Thyroid gland (tissue), 4 donors: Measurements from ENCODE around the gene WWTR1.

Experiments
- POLR2A ChIP-seq, 2 donors: fragments of 450-650 bp; IDR thresholded peaks; one replicate each; pipeline ENCODE4 v1.6.1; 2017; ENCODE audit warnings: antibody characterized with exemption in 2 of 2, mild to moderate bottlenecking in 2 of 2, moderate library complexity in 1 of 2
- TF ChIP-seq, protein P1 (sequence below), 6 experiments: fragments of 200-600 bp in 3 of 6; fragments of 450-650 bp in 3 of 6; sonication (generic) in 3 of 6; IDR thresholded peaks; one replicate each; pipeline ENCODE4 v1.5.1; 2016 to 2019; ENCODE audit warnings: antibody characterized with exemption in 6 of 6, mild to moderate bottlenecking in 2 of 6, inconsistent platforms in 1 of 6, moderate library complexity in 1 of 6

DNA sequence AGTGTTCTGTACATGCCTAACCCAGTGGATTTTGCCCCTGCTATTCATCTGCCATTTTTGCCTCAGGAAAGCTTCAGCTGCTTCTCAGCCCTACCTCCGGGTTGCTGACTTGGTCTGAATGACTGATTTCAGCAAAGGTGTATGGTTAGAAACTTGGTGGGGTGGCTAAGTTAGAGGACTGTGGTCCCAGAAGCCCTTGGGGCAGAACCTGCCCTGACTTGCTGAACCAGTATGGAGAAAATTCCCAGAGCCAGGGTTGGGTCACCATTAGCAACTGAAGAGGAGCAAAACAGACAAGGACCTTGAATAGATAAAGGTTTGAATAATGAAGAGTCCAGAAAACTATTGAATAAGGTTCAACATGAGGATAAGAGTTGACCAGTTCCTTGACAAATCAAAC, 6.1 kb upstream of the WWTR1 start:
- TF ChIP-seq, protein P1, sequence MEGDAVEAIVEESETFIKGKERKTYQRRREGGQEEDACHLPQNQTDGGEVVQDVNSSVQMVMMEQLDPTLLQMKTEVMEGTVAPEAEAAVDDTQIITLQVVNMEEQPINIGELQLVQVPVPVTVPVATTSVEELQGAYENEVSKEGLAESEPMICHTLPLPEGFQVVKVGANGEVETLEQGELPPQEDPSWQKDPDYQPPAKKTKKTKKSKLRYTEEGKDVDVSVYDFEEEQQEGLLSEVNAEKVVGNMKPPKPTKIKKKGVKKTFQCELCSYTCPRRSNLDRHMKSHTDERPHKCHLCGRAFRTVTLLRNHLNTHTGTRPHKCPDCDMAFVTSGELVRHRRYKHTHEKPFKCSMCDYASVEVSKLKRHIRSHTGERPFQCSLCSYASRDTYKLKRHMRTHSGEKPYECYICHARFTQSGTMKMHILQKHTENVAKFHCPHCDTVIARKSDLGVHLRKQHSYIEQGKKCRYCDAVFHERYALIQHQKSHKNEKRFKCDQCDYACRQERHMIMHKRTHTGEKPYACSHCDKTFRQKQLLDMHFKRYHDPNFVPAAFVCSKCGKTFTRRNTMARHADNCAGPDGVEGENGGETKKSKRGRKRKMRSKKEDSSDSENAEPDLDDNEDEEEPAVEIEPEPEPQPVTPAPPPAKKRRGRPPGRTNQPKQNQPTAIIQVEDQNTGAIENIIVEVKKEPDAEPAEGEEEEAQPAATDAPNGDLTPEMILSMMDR (IDR thresholded peaks at IDR 0.05), result no peak
- TF ChIP-seq POLR2A (IDR thresholded peaks at IDR 0.05), result no peak
